ENCODE results near the gene RPH3AL. TPM values are rescaled to one million over a fixed set of nuclear protein-coding genes. Genes with fewer than 3 reads are reported as not detected.

Gene RPH3AL
- total and polyA plus RNA-seq, 2 of the 8 experiments (the other 6 are each of a cell fraction or from before 2014, with no cell fraction given): 5.6 to 5.8 TPM

GRCh38 chr17:343875-344752 lies 8.5 kb downstream of the RPH3AL start:
- ChIA-PET POLR2A (ENCODE audit: partially characterized antibody) (no interaction called here), CTCF (ENCODE audit: partially characterized antibody) (interaction anchor here (0.8 kb wide), 1 partner anchor 39 kb away, joined by 3 read pairs; no protein-coding TSS in a partner anchor)
- Histone ChIP-seq H3K27me3 (replicated peaks in 1 of 4; ENCODE audit: control insufficient read depth in 3 of 4, extremely low read depth in 1 of 4, insufficient read depth in 3 of 4, low read length in 3 of 4) (no peaks in the 10 kb centered on the region), H2AK5ac (ENCODE audit: low read depth, low read length) (peak overlapping the region; percentile 39; the same call in 1 of the 2 replicates), H3K36me3 (ENCODE audit: control insufficient read depth in 2 of 4, insufficient read depth in 4 of 4, low read length in 3 of 4) (no peaks in the 10 kb centered on the region), H2BK120ac (replicated peaks; ENCODE audit: low read depth, low read length) (no peak overlapping the region), H3K23ac (ENCODE audit: insufficient read length) (no peak overlapping the region), H3K27ac (ENCODE audit: low read depth, low read length) (no peak overlapping the region), H3K23me2 (ENCODE audit: low read depth, low read length) (peaks cover 5% of the 10 kb centered on the region; the same call in 1 of the 2 replicates), H3K79me1 (ENCODE audit: low read depth, low read length) (no peaks in the 10 kb centered on the region), H3K4me1 (replicated peaks in 1 of 4; ENCODE audit: control insufficient read depth in 3 of 4, insufficient read depth in 4 of 4, low read length in 3 of 4) (no peaks in the 10 kb centered on the region; a peak in 1 of 7 replicates), H3K4ac (replicated peaks; ENCODE audit: insufficient read length, low read depth, low read length) (no peak overlapping the region), H3K9me3 (ENCODE audit: insufficient read depth in 2 of 2, low read depth in 1 of 2, low read length in 1 of 2) (no peaks in the 10 kb centered on the region), H2AFZ (ENCODE audit: low read length) (no peak overlapping the region), H2BK15ac (ENCODE audit: low read length) (no peak overlapping the region), H3K4me3 (ENCODE audit: extremely low read depth in 1 of 4, insufficient read depth in 2 of 4, low read depth in 3 of 4, low read length in 4 of 4) (no peak overlapping the region), H4K8ac (ENCODE audit: extremely low read depth, insufficient read depth, low read length) (no peak overlapping the region), H4K20me1 (replicated peaks in 1 of 2; ENCODE audit: control insufficient read depth in 1 of 2, insufficient read depth in 2 of 2, low read length in 2 of 2) (peaks cover 0 to 3% of the 10 kb centered on the region in 2 experiments), H2BK20ac (ENCODE audit: low read length) (no peak overlapping the region), H3K79me2 (ENCODE audit: control insufficient read depth in 1 of 2, insufficient read depth in 2 of 2, low read length in 2 of 2) (no peaks in the 10 kb centered on the region), H3K4me2 (ENCODE audit: insufficient read depth in 1 of 2, low read depth in 2 of 2, low read length in 2 of 2) (no peak overlapping the region), H3K9ac (replicated peaks in 1 of 4; ENCODE audit: extremely low read depth in 1 of 4, low read depth in 3 of 4, low read length in 3 of 4) (no peak overlapping the region), H3K56ac (replicated peaks; ENCODE audit: insufficient read length, low read depth, low read length) (no peak overlapping the region), H2BK12ac (ENCODE audit: low read depth, low read length) (no peak overlapping the region), H3K18ac (ENCODE audit: extremely low read depth, low read length) (no peak overlapping the region), H2BK5ac (ENCODE audit: low read depth, low read length) (no peak overlapping the region), H4K5ac (ENCODE audit: insufficient read length, low read depth, low read length) (no peak overlapping the region), H4K91ac (replicated peaks; ENCODE audit: insufficient read length, low read length) (no peak overlapping the region), H3K14ac (ENCODE audit: insufficient read length) (no peak overlapping the region)
- WGBS, 2 experiments (ENCODE audit: extremely low coverage in 1 of 2, insufficient coverage in 1 of 2, insufficient read length in 1 of 2, insufficient replicate concordance in 2 of 2, low coverage in 1 of 2, low lambda C conversion rate in 2 of 2, missing lambda C conversion rate in 1 of 2): 86% methylated on average over 5 of the region's 5 CpGs; no CpG with 5 or more reads in 1 of the 2 experiments
- no peak for FAIRE-seq
- no peak for DNase-seq (ENCODE audit: low read depth in 1 of 2, low spot score in 2 of 2)
- TF ChIP-seq KDM1A (IDR thresholded peaks at IDR 0.05; ENCODE audit: borderline replicate concordance, low read length): no peak
- TF ChIP-seq BRCA1 (IDR thresholded peaks at IDR 0.05; ENCODE audit: low read depth, low read length): no peak
- TF ChIP-seq, protein P1, sequence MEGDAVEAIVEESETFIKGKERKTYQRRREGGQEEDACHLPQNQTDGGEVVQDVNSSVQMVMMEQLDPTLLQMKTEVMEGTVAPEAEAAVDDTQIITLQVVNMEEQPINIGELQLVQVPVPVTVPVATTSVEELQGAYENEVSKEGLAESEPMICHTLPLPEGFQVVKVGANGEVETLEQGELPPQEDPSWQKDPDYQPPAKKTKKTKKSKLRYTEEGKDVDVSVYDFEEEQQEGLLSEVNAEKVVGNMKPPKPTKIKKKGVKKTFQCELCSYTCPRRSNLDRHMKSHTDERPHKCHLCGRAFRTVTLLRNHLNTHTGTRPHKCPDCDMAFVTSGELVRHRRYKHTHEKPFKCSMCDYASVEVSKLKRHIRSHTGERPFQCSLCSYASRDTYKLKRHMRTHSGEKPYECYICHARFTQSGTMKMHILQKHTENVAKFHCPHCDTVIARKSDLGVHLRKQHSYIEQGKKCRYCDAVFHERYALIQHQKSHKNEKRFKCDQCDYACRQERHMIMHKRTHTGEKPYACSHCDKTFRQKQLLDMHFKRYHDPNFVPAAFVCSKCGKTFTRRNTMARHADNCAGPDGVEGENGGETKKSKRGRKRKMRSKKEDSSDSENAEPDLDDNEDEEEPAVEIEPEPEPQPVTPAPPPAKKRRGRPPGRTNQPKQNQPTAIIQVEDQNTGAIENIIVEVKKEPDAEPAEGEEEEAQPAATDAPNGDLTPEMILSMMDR (IDR thresholded peaks at IDR 0.05; ENCODE audit: control extremely low read depth in 1 of 3, insufficient read depth in 1 of 3, low read depth in 1 of 3, low read length in 3 of 3): no peak
- no peak for TF ChIP-seq NANOG (IDR thresholded peaks at IDR 0.05; ENCODE audit: insufficient read depth, low read depth, low read length, poor library complexity, severe bottlenecking)
- TF ChIP-seq KDM4A (IDR thresholded peaks at IDR 0.05; ENCODE audit: low read depth, low read length, severe bottlenecking): no peak
- no peak for TF ChIP-seq RNF2 (IDR thresholded peaks at IDR 0.05; ENCODE audit: borderline replicate concordance, low read depth, low read length, missing control alignments, poor library complexity, severe bottlenecking)
- no peak for TF ChIP-seq CHD1 (IDR thresholded peaks at IDR 0.05; ENCODE audit: low read depth, low read length)
- no peak for TF ChIP-seq SIX5 (IDR thresholded peaks at IDR 0.05; ENCODE audit: low read depth, low read length)
- no peak for TF ChIP-seq GABPA (IDR thresholded peaks at IDR 0.05; ENCODE audit: borderline replicate concordance, insufficient read depth, low read length)

Measured in H1 (cell line).